Activated CD4-positive, alpha-beta T cell treated with anti-CD3 and anti-CD28 coated beads, Interleukin-2, amount 50 U/mL, for 16 hours (primary cell): ENCODE data around the gene SPIN1.
"Not testable (repeated sequence)": the region's sequence is repeated elsewhere in the genome, so short reads cannot be mapped to it uniquely, and the experiment has no call there.

Source experiments
- DNase-seq: peaks from one replicate; pipeline ENCODE4 v3.0.0-alpha.2; 2020

SPIN1 gene

GRCh38 chr9:88388203-88388885, at the start of gene SPIN1:
TSS of gene SPIN1 (plus strand) at chr9:88388444. CDS start at chr9:88426540, 38,096 bp downstream.
- peak; percentile 80 for DNase-seq

GRCh38 chr9:88339317-88339716, 48.9 kb upstream of the SPIN1 start:
- no peak for DNase-seq

- DNase-seq = no peak
Measured at GRCh38 chr9:88342246-88342645, 46.0 kb upstream of the SPIN1 start.

GRCh38 chr9:88344013-88344412, 44.2 kb upstream of the SPIN1 start:
- DNase-seq = no peak

GRCh38 chr9:88350354-88350753, 37.9 kb upstream of the SPIN1 start:
- not testable (repeated sequence) for DNase-seq

GRCh38 chr9:88355166-88355565, 33.1 kb upstream of the SPIN1 start:
- DNase-seq = peak; percentile 9

GRCh38 chr9:88357250-88357649, 31.0 kb upstream of the SPIN1 start:
- not testable (repeated sequence) for DNase-seq

GRCh38 chr9:88358723-88359122, 29.5 kb upstream of the SPIN1 start:
- DNase-seq = no peak

- DNase-seq = no peak
Measured at GRCh38 chr9:88359974-88360373, 28.3 kb upstream of the SPIN1 start.

- DNase-seq = no peak
Measured at GRCh38 chr9:88362681-88363080, 25.6 kb upstream of the SPIN1 start.

- no peak for DNase-seq
Measured at GRCh38 chr9:88363661-88364060, 24.6 kb upstream of the SPIN1 start.

GRCh38 chr9:88364706-88365105, 23.5 kb upstream of the SPIN1 start:
- no peak for DNase-seq

GRCh38 chr9:88370346-88370745, 17.9 kb upstream of the SPIN1 start:
- DNase-seq = no peak

- no peak for DNase-seq
Measured at GRCh38 chr9:88372103-88372654, 16.1 kb upstream of the SPIN1 start.

GRCh38 chr9:88373045-88373444, 15.2 kb upstream of the SPIN1 start:
- DNase-seq = no peak

GRCh38 chr9:88378317-88378716, 9.9 kb upstream of the SPIN1 start:
- DNase-seq = no peak

GRCh38 chr9:88379352-88379751, 8.9 kb upstream of the SPIN1 start:
- no peak for DNase-seq

- no peak for DNase-seq
Measured at GRCh38 chr9:88380118-88380517, 8.1 kb upstream of the SPIN1 start.

- not testable (repeated sequence) for DNase-seq
Measured at GRCh38 chr9:88381322-88381721, 6.9 kb upstream of the SPIN1 start.

GRCh38 chr9:88383176-88383575, 5.1 kb upstream of the SPIN1 start:
- DNase-seq = no peak

- not testable (repeated sequence) for DNase-seq
Measured at GRCh38 chr9:88386137-88386536, 2.1 kb upstream of the SPIN1 start.

- peak; percentile 33 for DNase-seq
Measured at GRCh38 chr9:88387036-88387551, 1.1 kb upstream of the SPIN1 start.

GRCh38 chr9:88387552-88388202, 567 bp upstream of the SPIN1 start:
- DNase-seq = peak; percentile 10
